ENCODE data around the gene HSF5. TPM values are rescaled to one million over a fixed set of nuclear protein-coding genes. Genes with fewer than 3 reads are reported as not detected.

HSF5 gene
- total RNA-seq, 1 experiment from 2014 or later = not detected

- H3K79me2 ChIP-seq (ENCODE audit: insufficient read depth, low read length) = no peaks in the 10 kb centered on the region
- no peaks in the 10 kb centered on the region; the same call in 1 of the 2 replicates for H3K27me3 ChIP-seq (ENCODE audit: insufficient read depth, low read length)
- intact Hi-C loops (cut with micrococcal nuclease) = no loop called here
- TF ChIP-seq, protein P1, sequence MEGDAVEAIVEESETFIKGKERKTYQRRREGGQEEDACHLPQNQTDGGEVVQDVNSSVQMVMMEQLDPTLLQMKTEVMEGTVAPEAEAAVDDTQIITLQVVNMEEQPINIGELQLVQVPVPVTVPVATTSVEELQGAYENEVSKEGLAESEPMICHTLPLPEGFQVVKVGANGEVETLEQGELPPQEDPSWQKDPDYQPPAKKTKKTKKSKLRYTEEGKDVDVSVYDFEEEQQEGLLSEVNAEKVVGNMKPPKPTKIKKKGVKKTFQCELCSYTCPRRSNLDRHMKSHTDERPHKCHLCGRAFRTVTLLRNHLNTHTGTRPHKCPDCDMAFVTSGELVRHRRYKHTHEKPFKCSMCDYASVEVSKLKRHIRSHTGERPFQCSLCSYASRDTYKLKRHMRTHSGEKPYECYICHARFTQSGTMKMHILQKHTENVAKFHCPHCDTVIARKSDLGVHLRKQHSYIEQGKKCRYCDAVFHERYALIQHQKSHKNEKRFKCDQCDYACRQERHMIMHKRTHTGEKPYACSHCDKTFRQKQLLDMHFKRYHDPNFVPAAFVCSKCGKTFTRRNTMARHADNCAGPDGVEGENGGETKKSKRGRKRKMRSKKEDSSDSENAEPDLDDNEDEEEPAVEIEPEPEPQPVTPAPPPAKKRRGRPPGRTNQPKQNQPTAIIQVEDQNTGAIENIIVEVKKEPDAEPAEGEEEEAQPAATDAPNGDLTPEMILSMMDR (IDR thresholded peaks at IDR 0.05 in 2 of 3, conservative IDR thresholded peaks at IDR 0.05 in 1 of 3; ENCODE audit: borderline replicate concordance in 1 of 3, insufficient read depth in 1 of 3, low read depth in 2 of 3, low read length in 2 of 3) = peak in 2 of 3 experiments; percentile 26 to 49; a peak in 3 of 6 replicates
- TF ChIP-seq SIN3A (IDR thresholded peaks at IDR 0.05; ENCODE audit: low read depth) = no peak
- ATAC-seq = no peak
- no peaks in the 10 kb centered on the region for H3K9me3 ChIP-seq (ENCODE audit: control insufficient read depth in 1 of 2, insufficient read depth in 1 of 2, low read depth in 1 of 2, low read length in 2 of 2)
- H3K4me3 ChIP-seq (replicated peaks in 1 of 2; ENCODE audit: low read depth in 1 of 2, low read length in 2 of 2) = peak overlapping the region in 1 of 2 experiments; percentile 17; a peak in 1 of 4 replicates
- peaks cover 25 to 57% of the 10 kb centered on the region in 2 experiments for H3K4me1 ChIP-seq (ENCODE audit: control insufficient read depth in 1 of 2, insufficient read depth in 2 of 2, low read length in 2 of 2)
- H4K20me1 ChIP-seq (ENCODE audit: insufficient read depth) = no peaks in the 10 kb centered on the region
- no peak overlapping the region for H3K9ac ChIP-seq (ENCODE audit: low read length)
- no peak overlapping the region for H2AFZ ChIP-seq (ENCODE audit: low read depth, low read length, poor library complexity, severe bottlenecking)
- H3K9me2 ChIP-seq (ENCODE audit: insufficient read depth) = no peaks in the 10 kb centered on the region
- POLR2A ChIA-PET = interaction anchor here (0.6 to 4.8 kb wide), 6 partner anchors 11 to 681 kb away, joined by 3 to 33 read pairs (median 4); no protein-coding TSS in a partner anchor
- BruUV-seq (replicated peaks) = no TSS peak
- H3K4me2 ChIP-seq (ENCODE audit: low read length) = peak overlapping the region; percentile 61
- CTCF ChIA-PET = interaction anchor here (0.8 to 1.4 kb wide), 3 partner anchors 11 to 95 kb away, joined by 3 to 5 read pairs (median 3); no protein-coding TSS in a partner anchor
- RAD21 ChIA-PET (ENCODE audit: low non-redundant PET in 1 of 2, low total read pairs in 2 of 2, uncharacterized antibody in 2 of 2, unreplicated experiment in 2 of 2) = interaction anchor here in 1 of 2 experiments (0.6 kb wide), 1 partner anchor 97 kb away, joined by 3 read pairs; no protein-coding TSS in a partner anchor
- H3K36me3 ChIP-seq (ENCODE audit: control insufficient read depth in 1 of 2, insufficient read depth in 2 of 2, low read length in 2 of 2) = no peaks in the 10 kb centered on the region
- DNase-seq (ENCODE audit: low read depth, low spot score) = no peak
- no peak overlapping the region for H3K27ac ChIP-seq (ENCODE audit: low read depth, low read length)
These were observed 46.1 kb upstream of the HSF5 start for GRCh38 chr17:58534331-58534730.

DNA sequence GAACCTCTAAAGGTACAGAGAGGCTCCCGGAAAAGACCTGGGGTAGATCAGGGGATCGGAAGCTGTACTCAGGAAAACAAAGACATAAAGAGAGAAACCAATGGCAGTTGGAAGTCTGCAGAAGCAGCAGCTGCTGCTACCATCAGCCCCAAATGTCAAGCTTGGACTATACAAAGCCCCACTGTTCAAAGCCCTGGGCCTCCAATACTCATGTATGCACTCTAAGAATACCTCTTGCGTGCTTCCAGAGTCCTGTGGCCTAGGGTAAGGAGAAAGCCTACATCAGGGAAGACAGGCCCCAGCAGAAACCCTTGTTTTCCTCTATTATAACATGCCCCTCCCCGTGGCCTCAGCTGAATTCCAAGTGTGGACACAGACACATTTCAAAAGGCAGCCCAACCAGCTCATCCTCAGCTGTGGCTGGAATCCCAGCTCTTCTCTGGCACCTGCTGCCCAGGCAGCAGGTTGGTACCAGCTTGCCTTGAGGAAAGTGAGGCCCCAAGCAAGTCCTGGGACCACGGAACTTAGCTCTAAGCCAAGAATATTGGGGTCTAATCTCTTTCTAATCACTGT, 45.5 kb upstream of the HSF5 start:
- H3K9ac ChIP-seq (ENCODE audit: low read length) = no peak overlapping the region
- no TSS peak for BruUV-seq (replicated peaks)
- no peak overlapping the region for H3K4me3 ChIP-seq (replicated peaks in 1 of 2; ENCODE audit: low read depth in 1 of 2, low read length in 2 of 2)
- no peak overlapping the region for H3K4me2 ChIP-seq (ENCODE audit: low read length)
- H3K9me3 ChIP-seq (ENCODE audit: control insufficient read depth in 1 of 2, insufficient read depth in 1 of 2, low read depth in 1 of 2, low read length in 2 of 2) = no peaks in the 10 kb centered on the region
- H3K27me3 ChIP-seq (ENCODE audit: insufficient read depth, low read length) = no peaks in the 10 kb centered on the region; the same call in 1 of the 2 replicates
- no peaks in the 10 kb centered on the region for H3K9me2 ChIP-seq (ENCODE audit: insufficient read depth)
- TF ChIP-seq SP1 (IDR thresholded peaks at IDR 0.05; ENCODE audit: low read depth) (no peak), EZH2 (IDR thresholded peaks at IDR 0.05) (no peak), ELF1 (IDR thresholded peaks at IDR 0.05; ENCODE audit: borderline replicate concordance, low read depth) (no peak), POLR2AphosphoS5 (IDR thresholded peaks at IDR 0.05; ENCODE audit: low read depth, low read length) (no peak), SRF (IDR thresholded peaks at IDR 0.05; ENCODE audit: low read depth) (no peak), CEBPB (IDR thresholded peaks at IDR 0.05; ENCODE audit: low read depth) (no peak), POLR2A (IDR thresholded peaks at IDR 0.05; ENCODE audit: borderline replicate concordance, extremely low read depth, insufficient read depth, insufficient read length) (no peak), RAD21 (IDR thresholded peaks at IDR 0.05; ENCODE audit: low read depth) (no peak), JUND (IDR thresholded peaks at IDR 0.05) (no peak)
- TF ChIP-seq, protein P2, sequence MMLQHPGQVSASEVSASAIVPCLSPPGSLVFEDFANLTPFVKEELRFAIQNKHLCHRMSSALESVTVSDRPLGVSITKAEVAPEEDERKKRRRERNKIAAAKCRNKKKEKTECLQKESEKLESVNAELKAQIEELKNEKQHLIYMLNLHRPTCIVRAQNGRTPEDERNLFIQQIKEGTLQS (IDR thresholded peaks at IDR 0.05) = no peak
- TF ChIP-seq, protein P3, sequence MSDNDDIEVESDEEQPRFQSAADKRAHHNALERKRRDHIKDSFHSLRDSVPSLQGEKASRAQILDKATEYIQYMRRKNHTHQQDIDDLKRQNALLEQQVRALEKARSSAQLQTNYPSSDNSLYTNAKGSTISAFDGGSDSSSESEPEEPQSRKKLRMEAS (IDR thresholded peaks at IDR 0.05) = no peak
- H4K20me1 ChIP-seq (ENCODE audit: insufficient read depth) = no peaks in the 10 kb centered on the region
- ChIA-PET RAD21 (ENCODE audit: low non-redundant PET in 1 of 2, low total read pairs in 2 of 2, uncharacterized antibody in 2 of 2, unreplicated experiment in 2 of 2) (no interaction called here), CTCF (interaction anchor here (0.9 kb wide), 1 partner anchor 11 kb away, joined by 3 read pairs; no protein-coding TSS in a partner anchor), POLR2A (interaction anchor here (0.6 to 4.8 kb wide), 6 partner anchors 11 to 682 kb away, joined by 3 to 33 read pairs (median 4); no protein-coding TSS in a partner anchor)
- H3K36me3 ChIP-seq (ENCODE audit: control insufficient read depth in 1 of 2, insufficient read depth in 2 of 2, low read length in 2 of 2) = no peaks in the 10 kb centered on the region
- no peak for DNase-seq (ENCODE audit: low read depth, low spot score)
- H3K4me1 ChIP-seq (ENCODE audit: control insufficient read depth in 1 of 2, insufficient read depth in 2 of 2, low read length in 2 of 2) = peaks cover 25 to 57% of the 10 kb centered on the region in 2 experiments
- ATAC-seq = no peak
- no peaks in the 10 kb centered on the region for H3K79me2 ChIP-seq (ENCODE audit: insufficient read depth, low read length)
- intact Hi-C loops (cut with micrococcal nuclease) = no loop called here
- H2AFZ ChIP-seq (ENCODE audit: low read depth, low read length, poor library complexity, severe bottlenecking) = no peak overlapping the region
- H3K27ac ChIP-seq (ENCODE audit: low read depth, low read length) = no peak overlapping the region
